Glomerular visceral epithelial cell (primary cell): ENCODE data around the gene TCF21.
"Not testable (repeated sequence)": the region's sequence is repeated elsewhere in the genome, so short reads cannot be mapped to it uniquely, and the experiment has no call there.

Experiments
- DNase-seq: peaks from one replicate; pipeline ENCODE4 v3.0.0-alpha.2; 2016; ENCODE audit errors: extremely low spot score

TCF21 gene

DNA sequence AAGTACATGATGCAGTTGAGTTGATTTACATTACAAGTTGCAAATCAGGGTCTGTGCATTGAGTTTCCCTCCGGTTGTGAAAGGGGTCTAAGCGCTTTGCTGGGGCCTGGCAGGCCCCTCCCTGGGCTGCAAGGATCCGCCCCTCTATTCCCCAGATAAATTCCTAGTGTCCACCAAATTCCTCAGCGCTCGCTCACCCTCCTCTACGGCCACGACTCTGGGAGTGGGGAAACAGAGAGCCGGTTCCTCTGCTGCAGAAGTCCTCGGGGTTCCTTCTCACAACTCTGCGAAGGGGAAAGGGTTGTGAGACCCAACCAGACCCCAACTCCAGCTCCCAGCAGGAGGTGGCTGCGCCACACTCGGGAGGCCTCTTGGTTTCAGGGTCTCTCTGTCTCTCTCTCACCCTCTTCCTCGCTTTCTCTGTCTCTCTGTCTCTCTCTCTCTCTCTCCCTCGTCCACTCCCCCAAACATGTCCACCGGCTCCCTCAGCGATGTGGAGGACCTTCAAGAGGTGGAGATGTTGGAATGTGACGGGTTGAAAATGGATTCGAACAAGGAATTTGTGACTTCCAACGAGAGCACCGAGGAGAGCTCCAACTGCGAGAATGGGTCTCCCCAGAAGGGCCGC, at the start of gene TCF21:
Gene TCF21, plus strand, starts transcription at position 185 of the 628 bp plus-strand sequence. Its CDS starts 285 bp downstream, at position 470.
- DNase-seq: peak; percentile 34

DNA sequence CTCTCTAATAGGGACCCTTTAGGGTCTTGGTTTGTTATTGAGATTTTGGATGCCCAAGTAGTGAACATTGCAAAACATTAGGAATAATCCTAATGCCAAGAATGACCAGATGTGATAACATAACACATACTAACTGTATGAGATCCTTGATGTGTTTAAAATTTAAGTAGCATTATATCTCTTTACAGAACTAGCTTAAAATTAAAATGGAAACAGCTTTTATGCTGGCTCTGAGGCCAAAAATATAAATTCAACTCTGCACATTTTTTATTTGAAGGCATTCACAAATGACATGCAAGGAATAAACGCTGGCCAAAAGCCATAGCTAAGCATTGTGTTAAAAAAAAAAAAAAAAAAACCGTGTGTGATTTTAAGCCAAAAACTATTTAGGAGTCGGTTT, 47.7 kb upstream of the TCF21 start:
- no peak for DNase-seq

DNA sequence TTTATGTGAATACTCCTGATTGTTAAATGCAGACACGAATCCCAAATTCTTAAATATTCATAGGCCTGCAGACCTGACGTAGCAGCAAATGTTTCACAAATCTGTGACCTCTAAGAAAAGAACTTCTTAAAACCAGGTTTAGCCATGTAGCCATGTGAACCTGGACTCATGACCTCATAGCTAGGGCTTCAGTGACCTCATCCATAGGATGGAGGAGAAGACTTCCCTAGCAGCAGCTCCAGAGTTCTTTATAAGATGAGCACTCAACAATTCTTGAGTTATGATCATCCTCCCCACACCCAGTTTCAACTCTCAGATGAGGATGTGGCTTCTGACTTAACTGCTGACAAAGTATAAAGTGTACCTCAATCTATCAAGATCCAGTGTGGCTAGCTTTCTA, 45.8 kb upstream of the TCF21 start:
- no peak for DNase-seq

DNA sequence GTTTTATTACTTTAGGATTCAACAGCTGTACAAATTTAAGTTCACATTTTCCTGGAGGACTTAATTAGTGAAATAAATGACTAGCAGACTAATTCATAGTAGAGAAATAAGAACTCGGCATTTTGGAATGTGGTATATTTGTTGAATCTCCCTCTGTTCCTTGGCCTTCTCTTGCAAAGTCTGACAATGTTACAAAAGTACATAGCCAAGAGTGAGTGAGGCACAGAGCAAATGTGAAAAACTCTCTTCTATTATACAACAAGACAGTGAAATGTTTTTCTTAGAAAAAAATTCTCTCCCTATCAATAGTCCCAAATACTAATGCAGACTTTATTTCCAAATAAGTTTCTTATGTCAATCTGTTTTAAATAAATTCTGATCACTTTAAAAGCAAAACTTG, 44.2 kb upstream of the TCF21 start:
- no peak for DNase-seq

DNA sequence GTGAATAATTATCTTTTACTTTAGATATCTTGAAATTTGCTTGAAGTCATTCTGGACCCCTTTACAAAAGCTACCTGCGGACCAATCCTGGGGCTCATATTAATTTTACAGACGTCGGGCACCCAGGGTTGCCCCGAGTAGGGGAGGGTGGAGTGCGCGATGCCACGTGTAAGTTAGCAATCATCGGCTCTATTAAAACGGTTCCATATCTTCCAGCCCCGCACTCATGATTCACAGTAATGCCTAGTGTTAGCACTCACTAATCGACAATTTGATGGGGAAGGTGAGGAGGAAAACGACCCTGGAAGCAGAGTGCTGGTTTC, 34.9 kb upstream of the TCF21 start:
- no peak for DNase-seq

DNA sequence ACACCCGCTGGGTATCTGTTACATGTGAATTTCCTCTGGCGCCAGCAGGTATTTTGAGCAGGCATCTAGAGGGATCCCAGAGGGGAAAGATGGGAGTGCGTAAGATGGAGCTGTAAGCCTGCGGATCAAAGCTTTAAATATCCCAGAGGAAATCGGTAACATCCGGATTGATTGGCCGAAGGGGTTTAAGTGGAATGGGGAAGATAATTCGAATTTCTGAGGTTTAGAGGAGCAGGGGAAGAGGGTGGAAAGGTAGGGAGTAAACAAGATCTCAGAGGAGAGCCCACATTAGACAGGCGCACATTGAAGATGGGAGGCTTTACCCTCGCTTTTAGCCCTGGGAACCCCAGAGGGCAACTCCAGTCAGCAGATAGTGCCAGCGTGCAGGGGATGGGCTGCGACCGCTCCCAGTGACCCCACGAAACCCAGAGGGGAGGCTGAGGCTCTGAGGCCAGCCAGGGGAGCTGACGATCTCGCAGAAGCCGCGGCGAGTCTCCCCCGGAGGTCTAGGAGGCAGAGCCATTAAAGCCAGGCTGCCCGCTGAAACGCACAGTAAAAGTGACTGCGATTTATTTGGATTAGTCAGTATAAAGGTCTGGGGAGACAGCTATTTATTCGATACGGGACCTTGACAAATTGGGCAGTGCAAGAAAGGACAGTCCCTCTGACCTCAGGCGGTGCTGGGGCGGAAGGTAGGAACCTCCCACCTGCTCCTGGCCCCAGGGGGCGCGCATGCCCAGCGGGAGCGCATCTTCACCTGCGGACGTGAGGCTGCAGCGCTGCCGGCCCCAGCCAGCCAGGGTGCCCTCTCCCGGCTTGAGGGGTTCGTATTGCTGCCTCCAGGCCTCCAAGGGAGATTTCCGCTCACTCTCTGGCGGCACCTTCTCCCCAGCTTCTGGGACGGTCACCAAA, 34.3 kb upstream of the TCF21 start:
- peak; percentile 49 for DNase-seq

DNA sequence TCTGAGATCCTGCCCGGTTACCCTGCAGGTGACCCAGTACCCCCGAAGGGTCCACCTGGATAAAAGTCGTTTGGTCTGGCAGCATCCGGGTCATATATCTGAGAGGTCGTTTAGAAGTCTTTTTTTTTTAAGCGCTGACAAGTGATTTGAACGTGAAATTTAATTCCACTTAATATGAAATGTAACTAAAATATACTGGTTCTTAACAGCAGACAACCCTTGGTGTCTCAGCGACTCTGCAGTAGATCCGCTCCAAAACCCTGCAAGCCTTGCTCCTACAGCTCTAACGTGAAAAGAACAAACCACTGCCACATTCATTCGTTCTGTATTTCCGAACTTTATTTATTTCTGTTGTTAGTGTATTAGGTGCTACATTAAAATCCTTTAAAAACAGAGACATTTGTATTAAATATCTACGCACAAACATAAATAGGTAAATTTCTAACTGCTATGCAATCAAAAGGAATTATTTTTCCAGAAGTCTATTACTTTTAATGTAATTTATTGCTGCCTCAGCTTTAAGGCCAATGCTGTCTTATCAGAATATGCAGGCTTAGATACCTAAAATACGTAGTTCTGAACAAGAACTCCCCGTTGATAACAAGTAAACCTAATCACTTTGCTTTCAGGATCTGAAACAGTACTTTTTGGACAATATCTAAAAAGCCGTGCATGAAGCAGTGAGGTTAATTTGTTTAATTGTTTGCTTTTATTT, 33.5 kb upstream of the TCF21 start:
- DNase-seq: no peak

DNA sequence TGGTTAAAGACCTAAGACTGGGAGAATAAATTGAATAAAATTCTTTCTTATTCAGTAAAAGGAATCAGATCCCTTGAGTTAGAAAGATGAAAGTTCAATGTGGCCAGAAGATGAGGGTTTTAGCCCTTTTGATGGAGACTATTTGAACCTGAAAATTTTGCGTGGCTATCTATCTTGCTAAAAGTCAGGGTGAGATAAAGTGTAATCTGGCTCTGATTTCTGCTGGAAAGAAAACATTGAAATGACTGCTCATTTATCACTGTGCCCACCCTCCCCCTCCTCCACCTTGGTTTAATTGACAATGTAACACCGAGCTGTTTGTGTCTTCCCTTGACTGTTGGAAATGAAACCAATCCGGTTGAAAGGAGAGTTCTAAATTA, 32.9 kb upstream of the TCF21 start:
- no peak for DNase-seq

DNA sequence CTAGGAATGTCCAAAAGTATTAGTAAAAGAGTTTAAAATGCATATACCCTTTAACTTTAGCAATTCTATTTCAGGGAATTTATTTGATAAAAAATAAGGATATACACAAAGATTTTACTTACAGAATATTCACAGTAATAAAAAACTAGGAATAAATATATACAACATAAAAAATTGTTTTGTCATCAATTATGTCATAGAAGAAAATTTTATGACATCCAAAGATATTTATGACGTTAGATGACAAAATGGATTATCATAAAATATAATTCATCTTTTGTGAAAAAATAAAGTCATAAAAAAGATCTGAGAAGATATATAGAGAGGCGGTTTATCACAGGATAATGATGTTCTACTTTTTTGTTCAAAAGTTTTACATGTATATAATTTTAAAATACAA, 32.0 kb upstream of the TCF21 start:
- no peak for DNase-seq

DNA sequence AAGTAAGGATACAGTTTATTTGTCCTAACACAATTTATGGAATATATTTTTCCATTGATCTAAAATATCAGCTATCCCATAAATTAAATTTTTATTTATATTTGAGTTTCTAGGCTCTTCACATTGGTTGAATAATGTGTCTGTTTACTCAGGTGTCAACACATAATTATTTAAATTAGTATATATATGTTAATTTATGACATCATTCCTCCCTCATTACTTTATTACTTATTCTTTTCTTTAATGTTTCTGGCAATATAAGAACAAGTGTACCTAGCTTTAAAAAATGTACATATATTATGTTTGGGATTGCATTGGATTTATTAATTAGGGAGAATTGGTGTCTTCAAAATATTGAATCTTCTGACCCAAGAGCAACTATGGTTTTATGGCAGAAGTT, 31.2 kb upstream of the TCF21 start:
- no peak for DNase-seq

DNA sequence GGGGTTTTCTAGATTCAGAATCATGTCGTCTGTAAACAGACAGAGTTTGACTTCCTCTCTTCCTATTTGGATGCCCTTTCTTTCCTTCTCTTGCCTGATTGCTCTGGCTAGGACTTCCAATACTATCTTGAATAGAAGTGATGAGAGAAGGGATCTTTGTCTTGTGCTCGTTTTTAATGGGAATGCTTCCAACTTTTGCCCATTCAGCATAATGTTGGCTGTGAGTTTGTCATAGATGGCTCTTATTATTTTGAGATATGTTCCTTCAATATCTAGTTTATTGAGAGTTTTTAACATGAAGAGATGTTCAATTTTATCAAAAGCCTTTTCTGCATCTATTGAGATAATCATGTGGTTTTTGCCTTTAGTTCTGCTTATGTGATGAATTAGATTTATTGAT, 27.6 kb upstream of the TCF21 start:
- not testable (repeated sequence) for DNase-seq

DNA sequence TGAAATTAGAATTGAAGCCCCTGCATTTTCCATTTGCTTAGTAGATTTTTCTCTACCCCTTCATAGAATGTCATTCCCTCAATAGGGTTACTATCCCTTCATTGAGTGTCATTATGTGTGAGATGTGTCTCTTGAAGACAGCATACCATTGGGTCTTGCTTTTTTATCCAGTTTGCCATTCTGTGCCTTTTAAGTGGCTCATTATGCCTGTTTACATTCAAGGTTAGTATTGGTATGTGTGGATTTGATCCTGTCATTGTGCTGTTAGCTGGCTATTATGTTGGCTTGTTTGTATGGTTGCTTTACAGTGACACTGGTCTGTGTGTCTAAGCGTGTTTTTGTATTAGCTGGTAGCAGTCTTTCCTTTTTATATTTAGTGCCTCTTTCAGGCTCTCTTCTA, 25.7 kb upstream of the TCF21 start:
- DNase-seq: no peak

DNA sequence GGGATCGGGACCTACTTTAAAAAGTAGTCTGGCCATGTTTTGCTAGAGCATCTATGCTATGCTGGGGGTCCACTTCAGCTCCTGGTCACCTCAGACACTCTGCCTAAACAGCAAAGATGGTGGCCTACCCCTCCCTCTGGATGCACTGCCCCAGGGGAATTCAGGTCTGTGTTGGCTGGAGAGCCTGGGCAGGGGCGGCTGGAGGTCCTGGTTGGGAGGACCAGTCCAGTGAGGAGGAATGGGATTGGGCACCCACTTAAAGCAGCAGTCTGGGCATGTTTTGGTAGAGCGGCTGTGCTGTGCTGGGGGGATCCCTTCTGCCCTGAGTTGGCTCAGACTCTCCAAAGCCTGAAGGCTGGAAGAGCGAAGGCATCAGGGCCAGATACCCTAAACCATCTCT, 23.2 kb upstream of the TCF21 start:
- DNase-seq: no peak

DNA sequence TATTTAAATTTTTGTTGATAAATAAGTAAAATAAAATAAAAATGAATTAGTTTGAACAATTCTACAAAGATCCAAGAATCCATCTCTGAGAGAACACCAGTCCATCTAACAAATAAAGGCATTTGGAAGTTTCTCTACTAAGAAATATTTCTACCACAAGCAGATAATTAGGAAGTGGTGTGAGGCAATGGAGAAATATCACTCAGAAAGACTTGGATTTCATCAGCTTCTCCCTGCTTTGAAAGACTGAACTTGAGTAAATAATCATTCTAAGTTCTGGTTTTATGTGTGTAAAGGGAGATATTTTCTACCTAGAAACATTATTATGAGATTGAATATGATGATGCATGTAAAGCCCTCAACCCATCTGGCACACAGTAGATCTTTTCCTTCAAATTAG, 17.8 kb upstream of the TCF21 start:
- DNase-seq: no peak

DNA sequence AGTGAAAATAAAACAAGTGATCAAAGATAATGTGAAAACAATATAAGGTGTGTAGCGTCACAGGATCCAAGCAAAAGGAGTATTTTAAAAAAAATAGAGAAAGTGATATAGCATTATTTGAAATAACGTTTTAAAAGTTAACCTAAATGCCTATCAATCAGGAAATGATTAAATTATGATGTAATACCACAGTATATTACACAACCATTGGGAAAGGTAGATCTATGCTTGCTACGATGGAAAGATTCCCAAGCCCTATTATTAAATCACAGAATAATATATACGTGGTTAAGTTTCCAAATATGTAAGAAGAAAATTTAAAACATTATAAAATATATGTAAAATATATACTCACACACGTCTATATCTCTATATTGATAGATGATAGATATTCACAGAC, 15.4 kb upstream of the TCF21 start:
- DNase-seq: no peak

DNA sequence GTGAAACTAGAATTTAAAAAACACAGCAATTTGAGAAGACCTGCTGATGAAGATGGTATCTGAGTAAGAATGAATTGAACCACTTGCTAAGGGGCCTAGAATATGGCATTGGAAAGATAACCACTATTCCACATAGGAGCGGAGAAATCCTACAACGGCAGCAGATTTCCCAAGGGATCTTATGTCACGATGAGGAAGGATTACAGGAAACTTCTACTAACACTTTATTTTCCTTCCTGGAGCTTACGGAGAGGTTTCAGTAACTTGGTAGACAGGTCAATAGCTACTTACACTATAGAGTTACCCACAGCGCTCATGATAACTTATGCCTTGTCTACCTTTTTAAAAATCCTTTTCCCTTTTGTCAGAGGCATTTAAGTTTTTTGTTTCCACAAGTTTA, 11.8 kb upstream of the TCF21 start:
- DNase-seq: no peak

DNA sequence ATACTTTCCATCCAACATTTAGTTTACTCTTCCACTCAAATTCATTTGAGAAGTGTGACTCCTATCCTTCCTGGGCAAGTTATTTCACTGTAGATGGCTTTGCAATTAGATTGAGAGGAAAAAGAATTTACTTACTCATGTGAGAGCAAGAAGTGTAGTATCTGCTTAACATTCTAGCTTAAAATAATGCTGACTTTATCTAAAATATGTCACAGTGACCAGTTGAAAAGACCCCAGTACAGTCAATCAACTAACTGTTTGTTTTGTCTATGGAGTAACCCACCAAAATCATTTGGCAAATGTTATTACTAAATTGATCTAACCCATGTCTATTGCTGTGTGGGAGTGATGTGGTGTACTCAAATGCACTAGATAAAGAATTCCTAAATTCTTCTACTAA, 8.9 kb upstream of the TCF21 start:
- no peak for DNase-seq

DNA sequence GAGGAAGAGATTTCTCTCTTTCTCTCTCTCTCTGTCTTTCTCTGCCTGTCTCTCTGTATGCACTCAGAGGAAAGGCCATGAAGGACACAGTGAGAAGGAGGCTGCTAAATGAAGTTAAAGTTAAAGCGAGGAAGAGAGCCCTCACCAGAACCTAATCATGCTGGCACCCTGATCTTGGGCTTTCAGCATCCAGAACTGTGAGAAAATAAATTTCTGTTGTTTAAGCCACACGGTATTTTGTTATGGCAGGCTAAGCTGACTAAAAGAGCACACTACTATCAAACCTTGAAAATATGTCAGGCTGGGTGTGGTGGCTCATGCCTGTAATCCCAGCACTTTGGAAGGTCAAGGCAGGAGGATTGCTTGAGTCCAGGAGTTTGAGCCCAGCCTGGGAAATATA, 8.0 kb upstream of the TCF21 start:
- DNase-seq: no peak

DNA sequence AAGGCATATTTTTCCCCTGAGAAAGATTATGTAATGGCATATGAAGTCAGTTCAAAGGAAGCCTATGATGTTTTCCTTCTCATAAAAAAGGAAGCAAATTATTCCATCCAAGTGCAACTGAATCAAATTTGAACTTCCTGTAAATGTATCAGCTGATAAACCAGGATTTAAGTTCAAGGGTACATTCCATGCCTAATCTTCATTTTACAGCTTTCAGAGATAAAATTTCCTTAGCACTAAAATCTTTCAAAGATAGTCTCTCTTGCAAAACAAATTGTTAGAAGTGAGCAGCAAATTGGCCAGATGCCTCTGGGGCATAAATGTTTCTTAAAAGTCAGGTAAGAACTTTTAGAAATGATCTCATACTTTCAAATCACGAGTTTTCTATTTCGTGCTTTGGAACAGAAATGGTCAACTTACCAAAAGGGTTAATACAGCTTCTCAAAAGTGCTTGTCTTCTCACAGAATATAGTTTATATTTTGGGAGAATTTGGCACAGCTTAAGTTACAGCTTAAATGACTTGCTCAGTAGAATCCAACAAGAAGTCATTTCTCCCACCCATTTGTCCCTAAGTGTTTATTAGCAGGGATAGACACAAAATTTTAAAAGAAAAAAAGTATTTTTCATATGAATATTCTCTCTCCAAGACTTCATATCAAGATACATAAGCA, 2.7 kb upstream of the TCF21 start:
- DNase-seq: no peak

DNA sequence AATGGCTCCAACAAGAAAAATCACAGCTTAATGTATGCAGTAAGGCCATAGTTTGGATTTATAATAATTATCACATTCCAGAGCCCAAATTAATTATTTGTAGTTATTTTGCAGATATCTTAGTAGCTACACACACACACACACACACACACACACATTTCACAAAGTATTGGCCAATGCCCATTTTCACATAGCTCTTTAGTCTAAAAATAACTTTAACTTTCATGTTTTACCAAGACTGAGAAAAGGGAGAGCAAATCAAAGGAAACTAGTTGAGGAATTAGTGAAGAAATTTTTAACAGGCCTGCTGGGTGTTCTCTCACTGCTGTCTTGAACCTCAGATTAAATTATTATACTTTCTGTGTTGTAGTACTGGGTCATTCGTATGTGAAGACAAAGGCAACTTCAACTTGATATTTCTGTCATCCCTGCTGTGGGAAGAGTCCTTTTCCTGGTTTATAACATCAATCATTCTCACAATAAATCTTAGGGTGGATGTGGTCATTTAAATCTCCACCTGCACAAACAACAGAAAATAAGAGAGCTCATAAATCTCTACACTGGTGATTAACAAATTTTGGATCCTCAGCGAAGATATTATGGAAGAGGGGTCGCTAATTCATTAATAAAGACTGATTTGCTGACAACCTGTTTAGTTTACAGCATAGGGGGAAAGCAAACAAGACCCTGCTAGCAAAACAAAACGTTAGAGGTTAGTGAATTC, 1.6 kb upstream of the TCF21 start:
- DNase-seq: no peak

DNA sequence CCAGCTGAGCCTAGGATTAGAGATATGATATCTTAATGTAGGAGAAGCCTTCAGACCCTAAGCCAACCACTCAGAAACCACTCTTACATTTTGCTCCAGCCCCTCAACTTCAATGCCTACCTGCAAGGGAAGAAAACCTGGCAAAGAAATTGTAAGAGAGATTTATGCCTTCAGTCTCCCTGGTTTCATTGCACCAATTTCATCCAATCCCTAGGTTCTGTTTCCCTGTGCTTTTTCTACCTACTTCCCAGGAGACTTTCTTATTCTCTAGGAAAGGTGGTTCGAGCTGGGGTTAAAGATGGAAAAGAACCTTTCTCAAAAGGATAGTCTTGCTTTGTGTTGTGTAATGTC, 1.1 kb upstream of the TCF21 start:
- DNase-seq: no peak
